Naive thymus-derived CD8-positive, alpha-beta T cell (primary cell): ENCODE measurements around the gene TMEM208. TPM values are rescaled to one million over a fixed set of nuclear protein-coding genes. Genes with fewer than 3 reads are reported as not detected.

Experiments
- ATAC-seq, 2 donors: fragments of 150-1000 bp; cut with Tn5 transposase in 1 of 2; sonication (Bioruptor Pico), chemical (Tn5 transposase) in 1 of 2; 1 replicate in 1 of 2; 2 replicates in 1 of 2; pipeline ENCODE4 v1.10.0; 2021; ENCODE audit warnings: mild to moderate bottlenecking in 2 of 2, moderate library complexity in 2 of 2
- POLR2A ChIA-PET: fragments of 350-600 bp; sonication (Branson Sonifier 250); formaldehyde crosslinking; loops from one replicate; lab custom pipeline; 2021; ENCODE audit warnings: antibody characterized with exemption; lab: Charles Lee
- DNase-seq, 10 donors: peaks; one replicate each; pipeline versions ENCODE4 v3.0.0 to v3.0.0-alpha.2; 2020 to 2022
- H3K27ac Mint-ChIP-seq, 10 donors: one replicate each; pipeline ENCODE4 v1.8.0; 2020 to 2022; ENCODE audit warnings: mild to moderate bottlenecking in 10 of 10, mixed read lengths in 10 of 10, moderate library complexity in 4 of 10, inconsistent platforms in 1 of 10
- H3K27me3 Mint-ChIP-seq, 5 donors: one replicate each; pipeline ENCODE4 v1.8.0; 2021 to 2022; ENCODE audit warnings: mixed read lengths in 5 of 5
- H3K36me3 Mint-ChIP-seq, 3 donors: one replicate each; pipeline ENCODE4 v1.8.0; 2020 to 2022; ENCODE audit warnings: mixed read lengths in 3 of 3, mild to moderate bottlenecking in 2 of 3, inconsistent platforms in 1 of 3
- H3K4me1 Mint-ChIP-seq, 4 donors: one replicate each; pipeline ENCODE4 v1.8.0; 2021 to 2022; ENCODE audit warnings: mixed read lengths in 4 of 4
- H3K4me3 Mint-ChIP-seq, 10 donors: one replicate each; pipeline ENCODE4 v1.8.0; 2020 to 2022; ENCODE audit warnings: mild to moderate bottlenecking in 10 of 10, mixed read lengths in 10 of 10, moderate library complexity in 6 of 10, inconsistent platforms in 1 of 10
- H3K9me3 Mint-ChIP-seq, 9 donors: one replicate each; pipeline ENCODE4 v1.8.0; 2020 to 2022; ENCODE audit warnings: mixed read lengths in 9 of 9, mild to moderate bottlenecking in 3 of 9, inconsistent platforms in 1 of 9, moderate library complexity in 1 of 9
- polyA plus RNA-seq, 3 donors: library from polyadenylated mRNA; unstranded; fragments of 300-500 nt; fragmentation: Illumina TruSeq; gene quantifications; one replicate each; pipeline ENCODE4 v1.2.3, GENCODE V29; 2021
- total RNA-seq, 8 experiments: library from RNA in 2 of 8; stranded (reverse) in 2 of 8; gene quantifications; one replicate each; pipeline ENCODE4 v1.2.3 and lab custom pipeline; 2021 to 2026

TMEM208 gene
- total and polyA plus RNA-seq, 5 experiments from 2014 or later, result 40.0 to 88.4 (median 65.3) TPM

GRCh38 chr16:67241008-67241900 is 14.3 kb downstream of the TMEM208 start:
- Mint-ChIP-seq H3K36me3 (peaks cover 0 to 24% (median 7%) of the 10 kb centered on the region in 3 donors), H3K9me3 (no peaks in the 10 kb centered on the region), H3K4me1 (peaks cover 17 to 36% (median 28%) of the 10 kb centered on the region in 4 donors), H3K27me3 (no peaks in the 10 kb centered on the region), H3K27ac (peak overlapping the region in 4 of 10 donors; percentile 31 to 84 (median 72)), H3K4me3 (no peak overlapping the region)
- DNase-seq (no peak), ATAC-seq (no peak)
- POLR2A ChIA-PET, result interaction anchor here (4.6 kb wide), 1 partner anchor 13 kb away, joined by 24 read pairs; the partner anchor contains the start of gene TMEM208

- DNase-seq, result no peak
- POLR2A ChIA-PET, result interaction anchor here (1.0 to 1.1 kb wide), 2 partner anchors 11 to 15 kb away, joined by 3 read pairs; partner anchors contain the start of gene TMEM208
- no peak for ATAC-seq
- Mint-ChIP-seq H3K27me3 (no peaks in the 10 kb centered on the region), H3K4me1 (peaks cover 17 to 35% (median 32%) of the 10 kb centered on the region in 4 donors), H3K36me3 (peaks cover 0 to 18% (median 5%) of the 10 kb centered on the region in 3 donors), H3K9me3 (no peaks in the 10 kb centered on the region), H3K4me3 (no peak overlapping the region), H3K27ac (peak overlapping the region in 4 of 10 donors; percentile 59 to 87 (median 74))
These were observed 15.3 kb downstream of the TMEM208 start for GRCh38 chr16:67242138-67242730.

GRCh38 chr16:67243481-67243880 is 16.6 kb downstream of the TMEM208 start:
- Mint-ChIP-seq H3K36me3 (peaks cover 0 to 5% (median 0%) of the 10 kb centered on the region in 3 donors), H3K27me3 (no peaks in the 10 kb centered on the region)
- POLR2A ChIA-PET, result interaction anchor here (1.9 to 5.7 kb wide), 2 partner anchors 14 to 51 kb away, joined by 6 to 99 read pairs; partner anchors contain the start of genes E2F4 and TMEM208

GRCh38 chr16:67244387-67245185 is 17.7 kb downstream of the TMEM208 start:
- H3K36me3 Mint-ChIP-seq, result no peaks in the 10 kb centered on the region
- ATAC-seq (peak; percentile 60 to 74), DNase-seq (peak; percentile 40 to 84 (median 60))
- H3K9me3 Mint-ChIP-seq, result no peaks in the 10 kb centered on the region
- H3K4me1 Mint-ChIP-seq, result peaks cover 29 to 50% (median 49%) of the 10 kb centered on the region in 4 donors
- POLR2A ChIA-PET, result interaction anchor here (0.6 to 5.7 kb wide), 5 partner anchors 15 to 60 kb away, joined by 3 to 99 read pairs (median 5); partner anchors contain the start of genes E2F4 and TMEM208
- H3K4me3 Mint-ChIP-seq, result peak overlapping the region in 9 of 10 donors; percentile 57 to 90 (median 72)
- H3K27ac Mint-ChIP-seq, result peak overlapping the region; percentile 68 to 97 (median 89)
- H3K27me3 Mint-ChIP-seq, result peaks cover 0 to under 1% (median 0%) of the 10 kb centered on the region in 5 donors

More at GRCh38 chr16:67243481-67243880, 16.6 kb downstream of the TMEM208 start:
- H3K9me3 Mint-ChIP-seq, result no peaks in the 10 kb centered on the region
- DNase-seq (no peak), ATAC-seq (no peak)
- H3K4me3 Mint-ChIP-seq, result no peak overlapping the region
- peaks cover 26 to 43% (median 43%) of the 10 kb centered on the region in 4 donors for H3K4me1 Mint-ChIP-seq
- peak overlapping the region in 9 of 10 donors; percentile 28 to 97 (median 89) for H3K27ac Mint-ChIP-seq

- ATAC-seq (no peak), DNase-seq (peak in 2 of 10 donors; percentile 17 to 51)
- peaks cover 0 to 5% (median 0%) of the 10 kb centered on the region in 5 donors for H3K27me3 Mint-ChIP-seq
- peak overlapping the region in 9 of 10 donors; percentile 68 to 97 (median 89) for H3K27ac Mint-ChIP-seq
- POLR2A ChIA-PET, result interaction anchor here (1.3 to 5.7 kb wide), 4 partner anchors 16 to 61 kb away, joined by 3 to 99 read pairs (median 6); partner anchors contain the start of genes E2F4 and TMEM208
- H3K4me1 Mint-ChIP-seq, result peaks cover 31 to 56% (median 55%) of the 10 kb centered on the region in 4 donors
- H3K9me3 Mint-ChIP-seq, result no peaks in the 10 kb centered on the region
- no peaks in the 10 kb centered on the region for H3K36me3 Mint-ChIP-seq
- peak overlapping the region; percentile 57 to 90 (median 71) for H3K4me3 Mint-ChIP-seq
These were observed 18.3 kb downstream of the TMEM208 start for GRCh38 chr16:67245186-67245585.

- DNase-seq (no peak), ATAC-seq (no peak)
- no peaks in the 10 kb centered on the region for H3K36me3 Mint-ChIP-seq
- H3K9me3 Mint-ChIP-seq, result no peaks in the 10 kb centered on the region
- H3K27ac Mint-ChIP-seq, result peak overlapping the region in 7 of 10 donors; percentile 77 to 97 (median 89)
- peak overlapping the region; percentile 57 to 90 (median 71) for H3K4me3 Mint-ChIP-seq
- POLR2A ChIA-PET, result interaction anchor here (1.1 to 5.7 kb wide), 2 partner anchors 16 to 38 kb away, joined by 3 to 99 read pairs; partner anchors contain the start of gene TMEM208
- peaks cover 31 to 57% (median 56%) of the 10 kb centered on the region in 4 donors for H3K4me1 Mint-ChIP-seq
- H3K27me3 Mint-ChIP-seq, result peaks cover 0 to 8% (median 0%) of the 10 kb centered on the region in 5 donors
These were observed 18.7 kb downstream of the TMEM208 start for GRCh38 chr16:67245674-67246080.

- H3K27ac Mint-ChIP-seq, result peak overlapping the region in 5 of 10 donors; percentile 75 to 94 (median 87)
- H3K36me3 Mint-ChIP-seq, result no peaks in the 10 kb centered on the region
- H3K9me3 Mint-ChIP-seq, result no peaks in the 10 kb centered on the region
- POLR2A ChIA-PET, result interaction anchor here (1.1 to 5.7 kb wide), 2 partner anchors 17 to 38 kb away, joined by 3 to 99 read pairs; partner anchors contain the start of gene TMEM208
- H3K27me3 Mint-ChIP-seq, result peaks cover 0 to 8% (median 0%) of the 10 kb centered on the region in 5 donors
- no peak for ATAC-seq
- peak; percentile 20 to 69 (median 35) for DNase-seq
- peak overlapping the region; percentile 87 to 98 (median 90) for H3K4me3 Mint-ChIP-seq
- peaks cover 31 to 57% (median 56%) of the 10 kb centered on the region in 4 donors for H3K4me1 Mint-ChIP-seq
These were observed 19.3 kb downstream of the TMEM208 start for GRCh38 chr16:67246081-67246755.

GRCh38 chr16:67246756-67247191 is 19.8 kb downstream of the TMEM208 start:
- Mint-ChIP-seq H3K27ac (peak overlapping the region in 8 of 10 donors; percentile 75 to 94 (median 87)), H3K27me3 (peaks cover 0 to 10% (median 0%) of the 10 kb centered on the region in 5 donors), H3K4me3 (peak overlapping the region; percentile 87 to 98 (median 90)), H3K36me3 (no peaks in the 10 kb centered on the region), H3K9me3 (no peaks in the 10 kb centered on the region), H3K4me1 (peaks cover 31 to 56% (median 52%) of the 10 kb centered on the region in 4 donors)
- peak; percentile 7 for ATAC-seq
- DNase-seq, result peak in 6 of 10 donors; percentile 15 to 52 (median 38)
- POLR2A ChIA-PET, result interaction anchor here (1.1 to 5.7 kb wide), 4 partner anchors 18 to 313 kb away, joined by 3 to 99 read pairs (median 3); partner anchors contain the start of gene TMEM208

- Mint-ChIP-seq H3K4me1 (peaks cover 31 to 55% (median 51%) of the 10 kb centered on the region in 4 donors), H3K27ac (peak within 1 kb of the TSS; percentile 77 to 94 (median 87))
These were observed 20.5 kb downstream of the TMEM208 start, which contains the start of gene FHOD1 for GRCh38 chr16:67247192-67248072. FHOD1 (minus strand) TSS chr16:67247481; CDS start chr16:67247410, 71 bp downstream.

GRCh38 chr16:67248073-67248400 is 21.1 kb downstream of the TMEM208 start:
- peak overlapping the region; percentile 87 to 98 (median 90) for H3K4me3 Mint-ChIP-seq
- POLR2A ChIA-PET, result interaction anchor here (1.2 to 5.7 kb wide), 4 partner anchors 19 to 315 kb away, joined by 3 to 99 read pairs (median 3); partner anchors contain the start of gene TMEM208
- peaks cover 30 to 51% (median 49%) of the 10 kb centered on the region in 4 donors for H3K4me1 Mint-ChIP-seq
- H3K9me3 Mint-ChIP-seq, result no peaks in the 10 kb centered on the region
- peaks cover 0 to 11% (median 0%) of the 10 kb centered on the region in 5 donors for H3K27me3 Mint-ChIP-seq
- peak in 1 of 10 donors; percentile 12 for DNase-seq
- H3K27ac Mint-ChIP-seq, result peak overlapping the region in 9 of 10 donors; percentile 17 to 89 (median 87)
- H3K36me3 Mint-ChIP-seq, result no peaks in the 10 kb centered on the region
- no peak for ATAC-seq

More at GRCh38 chr16:67247192-67248072, 20.5 kb downstream of the TMEM208 start, which contains the start of gene FHOD1:
- DNase-seq (peak; percentile 87 to 96 (median 90)), ATAC-seq (peak; percentile 75 to 77)
- Mint-ChIP-seq H3K9me3 (no peaks in the 10 kb centered on the region), H3K27me3 (peaks cover 0 to 11% (median 0%) of the 10 kb centered on the region in 5 donors), H3K4me3 (peak within 1 kb of the TSS; percentile 87 to 98 (median 90)), H3K36me3 (no peaks in the 10 kb centered on the region)
- POLR2A ChIA-PET, result interaction anchor here (1.2 to 5.7 kb wide), 4 partner anchors 18 to 314 kb away, joined by 3 to 99 read pairs (median 3); partner anchors contain the start of gene TMEM208
